DMS114 treated with DMSO at 0.1 percent for 48 hours (cell line): ENCODE measurements around the gene NDE1.
"Not testable (repeated sequence)": the region's sequence is repeated elsewhere in the genome, so short reads cannot be mapped to it uniquely, and the experiment has no call there.

Experiments
- DNase-seq: peaks from one replicate; lab custom pipeline; 2025; ENCODE audit not compliant: unreplicated experiment; lab: John Stamatoyannopoulos, UW

NDE1 gene

DNA sequence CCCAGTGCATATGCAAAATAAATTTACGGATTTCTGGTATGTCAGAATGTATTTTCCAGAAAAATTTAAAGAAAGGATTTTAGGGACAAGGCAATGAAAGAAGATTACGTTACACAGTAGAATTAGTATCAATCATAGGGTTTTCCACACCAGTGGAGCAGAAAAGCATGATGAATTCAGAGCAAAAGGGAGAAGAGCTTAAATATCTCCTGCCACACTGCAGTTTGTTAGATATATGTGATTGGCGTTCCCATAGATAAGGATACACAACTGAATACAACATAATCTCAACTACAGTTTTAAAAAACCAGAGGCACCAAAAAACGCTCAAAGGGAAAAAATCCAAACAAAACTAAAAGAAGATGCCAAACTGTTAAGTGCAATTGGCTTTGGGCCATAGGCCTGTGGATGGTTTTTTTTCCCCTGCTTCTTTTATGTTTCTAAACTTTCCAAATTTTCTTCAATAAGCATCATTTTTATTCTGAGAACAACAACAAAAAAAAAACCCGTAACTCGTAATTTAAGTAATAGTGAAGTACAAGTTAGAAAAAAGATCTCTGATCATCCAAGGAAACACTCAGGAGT is 29.3 kb upstream of the NDE1 start:
- no peak for DNase-seq

DNA sequence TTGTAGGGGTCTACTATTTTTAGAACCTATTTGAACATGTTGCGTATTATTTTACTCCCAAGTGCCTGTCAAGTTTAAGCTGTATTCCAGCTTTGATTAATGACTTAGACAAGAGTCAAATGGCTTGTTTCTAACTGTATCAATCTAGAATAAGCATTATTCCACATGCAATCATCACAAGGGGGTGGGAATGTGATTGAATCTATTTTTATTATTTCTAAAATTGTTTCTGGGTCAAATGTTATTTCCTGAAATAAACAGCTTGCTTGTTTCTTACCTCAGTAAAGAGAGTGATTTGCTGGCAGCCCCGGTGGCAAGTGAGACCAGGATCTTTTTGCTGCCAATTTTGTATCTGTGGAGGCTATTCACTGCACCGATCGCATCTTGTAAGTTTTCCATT is 28.6 kb upstream of the NDE1 start:
- DNase-seq: no peak

DNA sequence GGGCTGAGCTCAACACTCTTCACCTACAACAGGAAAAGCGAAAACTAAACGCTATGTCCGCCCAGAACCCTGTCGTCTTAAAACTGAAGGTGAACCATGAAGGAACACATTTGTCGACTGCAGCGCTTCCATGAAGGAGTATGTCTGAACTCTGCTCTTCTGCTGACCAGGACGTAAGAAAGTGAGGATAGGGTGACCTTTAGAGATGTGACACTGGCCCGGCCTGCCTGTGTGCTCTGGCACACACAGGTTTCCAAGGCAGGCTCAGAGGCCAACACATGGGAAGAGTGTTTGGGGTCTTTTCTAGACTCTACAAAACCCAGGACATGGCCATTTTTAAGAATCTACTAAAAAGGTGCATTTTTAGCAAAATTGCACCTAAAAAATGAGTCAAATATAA is 28.2 kb upstream of the NDE1 start:
- no peak for DNase-seq

DNA sequence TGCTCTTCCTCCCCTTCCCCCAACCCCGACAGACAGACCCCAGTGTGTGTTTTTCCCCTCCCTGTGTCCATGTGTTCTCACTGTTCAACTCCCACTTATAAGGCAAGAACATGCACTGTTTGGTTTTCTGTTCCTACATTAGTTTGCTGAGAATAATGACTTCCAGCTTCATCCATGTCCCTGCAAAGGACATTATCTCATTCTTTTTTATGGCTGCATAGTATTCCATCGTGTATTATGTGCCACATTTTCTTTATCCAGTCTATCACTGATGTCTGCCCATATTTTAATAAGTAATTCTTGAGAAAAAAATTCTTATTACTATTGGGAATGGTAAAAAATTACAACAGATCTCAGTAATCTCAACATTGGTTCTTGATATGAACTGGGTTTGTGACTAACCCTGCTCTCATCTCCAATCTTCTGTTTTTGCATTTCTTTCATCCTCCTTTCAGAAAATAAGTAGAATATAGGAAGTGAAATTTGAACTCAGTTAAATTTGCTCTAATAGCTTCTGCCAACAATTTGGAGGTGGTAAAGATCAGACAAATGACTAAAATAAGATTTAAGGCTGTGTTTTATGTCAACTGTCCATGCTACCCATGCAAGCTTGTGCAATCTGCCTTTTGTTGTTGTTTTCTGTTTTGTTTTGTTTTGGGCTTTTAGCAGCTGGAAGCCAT is 18.2 kb upstream of the NDE1 start:
- DNase-seq: no peak

DNA sequence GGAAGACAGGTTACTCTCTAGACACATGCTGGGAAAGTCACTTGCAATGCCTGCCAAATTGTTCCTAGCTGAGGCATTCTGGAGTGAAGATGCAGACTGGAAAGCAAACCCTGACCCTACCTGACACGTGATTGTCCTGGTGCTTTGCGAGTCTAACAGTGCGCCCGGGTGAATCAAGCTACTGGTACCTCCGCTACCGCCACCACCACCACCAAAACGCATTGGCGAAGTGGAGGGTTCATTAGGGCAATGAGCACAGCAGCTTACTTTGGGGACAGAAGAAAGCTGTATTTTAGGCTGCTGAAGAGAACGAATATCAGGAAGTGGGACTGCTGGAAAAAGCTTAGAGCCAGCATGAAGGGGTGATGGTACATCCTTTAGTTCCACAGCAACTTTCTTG is 14.1 kb upstream of the NDE1 start:
- no peak for DNase-seq

DNA sequence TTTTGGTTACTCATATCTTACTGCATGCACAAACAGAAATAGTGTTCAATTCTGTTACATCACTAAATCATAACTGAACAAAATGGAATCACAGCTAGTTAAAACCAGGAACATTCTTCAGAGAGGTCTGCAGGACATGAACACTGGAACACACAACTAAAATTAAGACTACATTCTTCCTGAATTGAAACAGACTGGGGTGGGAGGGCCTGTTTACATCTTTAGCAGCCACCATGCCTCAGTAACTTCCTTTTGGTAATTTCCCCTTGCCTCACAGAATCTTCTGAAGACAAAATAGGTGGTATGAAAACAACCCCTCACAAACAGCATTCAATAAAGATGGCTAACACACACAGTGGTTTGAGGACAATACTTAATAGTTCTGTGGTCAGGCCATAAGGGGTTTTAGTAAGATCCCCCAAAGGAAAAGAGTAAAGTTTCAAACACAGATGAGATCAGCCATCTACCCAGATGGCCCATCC is 13.6 kb upstream of the NDE1 start:
- no peak for DNase-seq

DNA sequence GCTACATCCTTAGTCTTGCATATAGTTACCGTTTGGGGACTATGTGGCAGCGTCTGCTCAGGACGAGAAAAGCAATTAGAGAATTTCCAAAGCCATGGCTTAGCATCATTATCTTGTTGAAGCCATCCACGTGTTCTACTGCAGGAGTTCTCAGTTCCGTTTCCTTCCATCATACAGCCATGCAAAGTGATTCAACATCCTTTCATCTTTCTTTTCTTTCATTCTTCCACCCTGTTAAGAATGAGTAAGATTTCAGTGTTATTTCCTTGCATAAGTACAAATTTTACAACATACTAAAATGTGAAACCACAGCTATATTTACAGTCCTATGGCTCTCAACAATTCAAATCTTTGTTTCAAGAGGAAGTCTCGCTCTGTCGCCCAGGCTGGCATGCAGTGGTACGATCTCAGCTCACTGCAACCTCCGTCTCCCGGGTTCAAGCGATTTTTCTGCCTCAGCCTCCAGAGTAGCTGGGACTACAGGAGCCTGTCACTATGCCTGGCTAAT is 10.9 kb upstream of the NDE1 start:
- DNase-seq: no peak

DNA sequence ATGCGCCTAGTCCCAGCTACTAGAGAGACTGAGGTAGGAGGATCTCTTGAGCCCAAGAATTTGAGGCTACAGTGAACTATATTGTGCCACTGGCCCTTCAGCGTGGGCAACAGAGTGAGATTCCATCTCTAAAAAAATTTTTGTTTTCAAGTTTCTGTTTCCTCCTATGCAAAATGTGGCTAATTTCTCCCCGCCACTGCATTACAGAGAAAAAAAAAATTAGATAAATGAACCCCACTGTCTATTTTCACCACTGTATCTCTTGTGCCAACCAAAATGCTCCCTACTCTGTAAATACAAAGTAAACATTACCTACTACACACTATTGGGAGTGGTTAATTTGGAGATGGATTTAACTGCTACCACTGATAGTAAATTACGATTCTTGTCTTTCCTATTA is 9.1 kb upstream of the NDE1 start:
- DNase-seq: no peak

DNA sequence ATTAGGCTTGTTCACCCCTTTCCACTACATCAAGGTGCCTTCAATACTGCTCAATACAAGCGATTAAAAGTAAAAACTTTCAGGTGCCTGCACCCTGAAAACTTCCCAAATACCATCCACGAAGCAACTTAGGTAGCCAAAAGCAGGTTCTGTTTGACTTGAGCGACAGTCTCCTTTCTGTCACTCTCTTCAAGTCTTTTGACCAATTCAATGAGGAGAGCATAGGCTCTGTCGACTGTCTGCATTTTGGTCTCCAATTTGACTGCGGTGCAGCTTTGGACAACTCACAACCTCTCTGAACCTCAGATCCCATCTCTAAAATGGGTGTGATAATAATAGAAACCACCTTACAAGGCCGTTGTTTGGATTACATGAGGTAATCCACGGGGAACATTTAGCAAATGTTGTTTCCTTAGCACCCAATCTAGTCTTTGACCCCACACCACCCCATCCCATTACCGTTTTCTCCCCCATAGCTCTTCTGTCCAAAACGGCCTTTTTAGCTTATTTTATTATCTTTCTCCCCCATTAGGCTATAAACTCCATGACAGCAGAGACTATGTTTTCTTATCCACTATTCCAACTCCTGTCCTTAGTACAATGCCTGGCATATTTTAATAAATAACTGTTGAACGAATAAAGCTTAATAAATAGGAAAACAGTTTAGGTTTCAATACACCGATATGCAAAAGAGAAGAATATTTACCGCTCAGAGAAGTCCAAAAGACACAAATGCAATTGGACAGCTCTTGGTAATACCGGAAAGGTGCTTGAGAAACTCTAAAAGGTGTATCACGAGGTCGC is 8.1 kb upstream of the NDE1 start:
- no peak for DNase-seq

DNA sequence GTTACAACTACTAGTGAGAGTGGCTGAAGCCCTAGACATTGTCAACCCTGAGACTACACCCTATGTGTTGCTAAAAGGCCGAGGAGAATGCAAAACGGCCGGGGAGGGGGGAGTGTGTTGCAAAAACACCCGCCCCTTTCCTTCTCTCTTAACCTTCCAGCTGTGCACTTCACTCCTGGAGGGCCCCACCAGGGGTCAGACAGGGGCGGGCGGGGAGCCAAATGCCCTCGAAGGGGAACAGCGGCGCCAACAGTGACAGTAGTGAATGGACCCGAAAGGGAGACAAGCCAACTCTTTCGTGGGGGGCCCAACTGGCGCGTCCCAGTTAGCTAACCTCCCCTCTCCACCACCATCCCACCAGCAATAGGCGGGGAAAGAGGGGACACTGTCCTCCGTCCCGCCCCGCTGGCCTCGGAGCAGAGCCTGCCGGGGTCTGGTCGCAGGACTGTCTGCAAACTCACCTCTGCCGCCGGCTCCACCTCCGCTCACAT is 7.4 kb upstream of the NDE1 start:
- peak; percentile 19 for DNase-seq

DNA sequence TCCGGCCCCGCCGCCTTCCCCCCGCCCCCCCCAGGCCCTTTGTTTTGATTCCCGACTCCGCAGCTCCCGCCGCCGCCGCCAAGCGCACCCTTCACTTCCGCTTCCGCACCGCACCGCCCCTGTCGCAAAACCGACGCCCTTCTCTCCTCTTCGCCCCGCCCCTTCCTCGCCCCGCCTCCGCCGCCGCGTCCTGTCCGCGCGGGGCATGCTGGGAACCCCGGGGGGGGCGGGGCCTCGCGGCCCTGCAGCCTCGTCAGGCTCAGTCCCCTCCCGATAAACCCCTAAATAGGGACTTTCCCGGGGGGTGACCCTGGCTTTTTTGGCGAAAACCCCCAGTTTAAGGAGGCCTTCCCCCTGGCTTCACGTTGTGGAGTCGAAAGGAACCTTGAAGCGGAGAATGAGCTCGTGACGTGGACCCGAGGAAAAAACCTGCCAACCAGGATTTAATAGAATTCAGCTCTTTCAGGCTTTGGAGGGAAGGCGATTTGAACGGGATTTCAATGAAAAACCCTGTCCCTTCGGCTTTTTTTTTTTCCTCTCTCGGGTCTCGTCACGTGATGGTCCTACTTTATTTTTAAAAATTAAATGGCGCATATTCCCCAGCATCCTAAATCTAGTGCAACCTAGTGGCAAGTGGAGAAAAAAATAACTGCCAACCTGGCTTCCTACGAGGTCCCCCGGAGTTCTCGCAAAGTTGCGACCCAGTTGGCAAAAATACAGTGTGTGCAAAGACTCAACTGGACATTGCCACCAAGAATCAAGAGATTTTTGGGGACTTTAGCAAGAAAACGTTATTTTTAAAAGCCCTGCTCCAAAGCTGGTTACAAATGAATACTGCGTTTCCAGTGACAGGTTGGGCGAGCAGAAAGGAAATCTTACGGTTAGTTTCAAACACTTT is 6.7 kb upstream of the NDE1 start, which contains the start of gene MARF1:
MARF1 (minus strand) TSS at position 107 of the 898 bp plus-strand sequence. CDS start 3,921 bp downstream, outside the sequence.
- DNase-seq: peak; percentile 81

DNA sequence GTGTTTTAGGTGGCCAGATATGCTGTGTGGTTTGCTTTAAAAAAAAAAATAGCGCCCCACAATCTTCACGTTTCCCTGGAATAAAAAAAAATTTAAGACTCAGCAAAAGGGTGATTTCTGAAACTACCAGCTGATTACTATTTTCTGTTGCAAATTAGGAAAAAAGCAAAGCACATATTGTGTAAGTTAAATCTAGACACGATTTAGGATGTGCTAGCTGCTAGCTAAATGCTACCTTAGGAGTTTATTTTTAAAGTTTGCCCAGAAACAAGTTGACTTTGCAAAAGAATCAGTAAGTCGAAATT is 6.1 kb upstream of the NDE1 start:
- no peak for DNase-seq

DNA sequence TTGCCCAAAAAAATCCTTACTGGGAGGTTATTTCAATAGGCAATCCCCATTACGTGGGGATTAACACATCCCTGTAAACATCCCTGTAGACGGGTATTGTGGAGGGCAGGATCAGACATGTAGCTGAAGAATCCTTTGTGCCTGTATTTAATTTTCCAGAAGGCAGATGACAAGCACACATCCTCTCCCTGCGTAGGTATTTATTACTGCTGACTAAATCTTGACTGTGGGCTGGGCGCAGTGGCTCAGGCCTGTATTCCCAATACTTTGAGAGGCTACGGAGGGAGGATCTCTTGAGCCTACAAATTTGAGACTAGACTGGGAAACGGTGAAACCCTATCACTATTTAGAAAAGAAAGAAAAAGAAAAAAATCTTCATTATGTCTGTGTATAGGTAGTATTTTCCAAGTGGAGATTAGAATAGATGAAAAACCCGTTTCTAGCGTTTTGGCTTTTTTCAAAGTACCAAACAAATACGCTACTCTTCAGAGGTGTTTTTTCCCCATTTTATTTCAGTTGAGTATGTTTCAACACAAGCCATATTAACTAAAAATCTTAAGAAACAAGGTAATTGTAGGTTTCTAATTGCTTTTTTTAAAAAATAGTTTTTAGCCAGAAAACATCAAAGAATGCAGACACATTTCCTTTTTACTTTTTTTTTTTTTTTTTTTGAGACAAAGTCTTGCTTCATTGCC is 5.6 kb upstream of the NDE1 start:
- DNase-seq: no peak

DNA sequence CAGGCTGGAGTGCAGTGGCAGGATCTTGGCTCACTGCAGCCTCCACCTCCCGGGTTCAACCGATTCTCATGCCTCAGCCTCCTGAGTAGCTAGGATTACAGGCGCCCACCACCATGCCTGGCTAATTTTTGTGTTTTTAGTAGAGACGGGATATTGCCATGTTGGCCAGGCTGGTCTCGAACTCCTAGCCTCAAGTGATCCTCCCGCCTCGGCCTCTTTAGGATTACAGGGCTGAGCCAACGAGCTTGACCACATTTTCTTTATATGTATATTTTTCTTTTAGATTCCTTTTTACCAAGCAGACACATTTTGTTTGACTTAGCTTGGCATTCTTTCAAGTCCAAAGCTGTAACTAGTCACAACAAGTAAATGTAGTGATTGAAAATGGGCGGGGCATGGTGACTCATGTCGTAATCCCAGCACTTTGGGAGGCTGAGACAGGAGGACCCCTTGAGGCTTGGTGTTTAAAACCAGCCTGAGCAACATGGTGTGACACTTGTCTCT is 5.0 kb upstream of the NDE1 start:
- DNase-seq: not testable (repeated sequence)

DNA sequence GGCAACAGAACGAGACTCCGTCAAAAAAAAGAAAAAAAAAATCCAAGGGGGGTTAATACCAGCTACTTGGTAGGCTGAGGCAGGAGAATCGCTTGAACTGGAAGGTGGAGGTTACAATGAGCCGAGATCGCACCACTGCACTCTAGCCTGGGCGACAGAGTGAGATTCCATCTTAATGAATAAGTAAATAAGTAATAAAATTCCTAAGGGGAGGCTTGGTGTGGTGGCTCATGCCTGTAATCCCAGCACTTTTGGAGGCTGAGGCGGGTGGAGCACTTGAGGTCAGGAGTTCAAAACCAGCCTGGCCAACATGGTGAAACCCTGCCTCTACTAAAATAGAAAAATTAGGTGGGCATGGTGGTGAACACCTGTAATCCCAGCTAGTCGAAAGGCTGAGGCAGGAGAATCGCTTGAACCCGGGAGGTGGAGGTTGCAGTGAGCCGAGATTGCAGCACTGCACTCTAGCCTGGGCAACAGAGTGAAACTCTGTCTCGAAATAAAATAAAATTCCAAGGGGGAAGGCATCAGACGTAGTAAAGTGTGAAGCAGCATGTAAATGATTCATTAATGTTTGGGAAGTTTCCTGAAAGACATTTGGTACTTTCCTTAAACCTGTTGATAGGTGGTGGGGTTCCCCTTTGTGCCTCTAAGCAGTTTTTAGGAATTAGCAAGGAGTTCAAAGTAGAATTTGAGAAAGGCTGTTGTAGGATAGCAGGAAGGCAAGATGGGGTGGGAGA is 3.3 kb upstream of the NDE1 start:
- DNase-seq: not testable (repeated sequence)

DNA sequence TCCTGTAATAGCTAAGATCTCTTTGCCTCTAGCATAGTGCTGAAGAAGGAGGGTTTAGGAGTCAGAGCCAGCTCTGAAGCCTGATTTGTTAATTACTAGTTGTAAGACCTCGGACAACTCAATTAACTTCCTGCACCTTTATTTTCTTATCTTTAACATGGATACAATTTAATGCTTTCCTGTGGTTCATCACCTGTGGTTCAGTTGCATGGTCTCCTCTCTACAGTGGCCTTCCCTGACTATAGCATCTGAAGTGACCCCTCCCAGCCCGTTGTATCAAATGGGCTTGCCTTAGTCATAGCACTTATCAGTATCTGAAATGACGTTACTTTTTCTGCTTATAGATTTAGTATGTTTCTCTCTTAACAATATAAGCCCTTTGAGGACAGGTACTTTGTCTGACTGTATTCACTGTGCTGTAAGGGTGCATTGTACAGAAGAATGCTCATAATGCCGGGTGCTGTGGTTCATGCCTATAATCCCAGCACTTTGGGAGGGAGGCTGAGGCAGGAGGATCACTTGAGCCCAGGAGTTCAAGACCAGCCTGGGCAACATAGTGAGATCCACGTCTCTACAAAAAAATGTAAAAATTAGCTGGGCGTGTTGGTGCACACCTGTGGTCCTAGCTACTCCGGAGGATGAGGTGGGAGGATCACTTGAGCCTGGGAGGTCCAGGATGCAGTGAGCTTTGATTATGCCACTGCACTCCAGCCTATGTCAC is 2.6 kb upstream of the NDE1 start:
- DNase-seq: no peak

DNA sequence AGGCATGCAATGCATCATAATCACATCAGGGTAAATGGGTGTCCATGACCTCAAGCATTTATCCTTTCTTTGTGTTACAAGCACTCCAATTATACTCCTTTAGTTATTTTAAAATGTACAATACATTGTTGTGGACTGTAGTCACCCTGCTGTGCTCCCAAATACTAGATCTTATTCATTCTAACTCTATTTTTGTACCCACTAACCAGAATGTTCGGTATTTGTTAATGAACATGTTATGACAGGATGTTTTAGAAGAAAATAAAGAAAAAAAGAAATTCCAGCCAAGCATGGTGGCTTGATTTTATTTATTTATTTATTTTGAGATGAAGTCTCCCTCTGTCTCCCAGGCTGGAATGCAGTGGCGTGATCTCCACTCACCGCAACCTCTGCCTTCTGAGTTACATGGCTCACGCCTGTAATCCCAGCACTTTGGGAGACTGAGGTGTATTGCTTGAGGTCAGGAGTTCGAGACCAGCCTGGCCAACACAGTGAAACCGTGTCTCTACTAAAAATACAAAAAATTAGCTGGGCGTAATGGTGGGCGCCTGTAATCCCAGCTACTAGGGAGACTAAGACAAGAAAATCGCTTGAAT is 1.8 kb upstream of the NDE1 start:
- no peak for DNase-seq

DNA sequence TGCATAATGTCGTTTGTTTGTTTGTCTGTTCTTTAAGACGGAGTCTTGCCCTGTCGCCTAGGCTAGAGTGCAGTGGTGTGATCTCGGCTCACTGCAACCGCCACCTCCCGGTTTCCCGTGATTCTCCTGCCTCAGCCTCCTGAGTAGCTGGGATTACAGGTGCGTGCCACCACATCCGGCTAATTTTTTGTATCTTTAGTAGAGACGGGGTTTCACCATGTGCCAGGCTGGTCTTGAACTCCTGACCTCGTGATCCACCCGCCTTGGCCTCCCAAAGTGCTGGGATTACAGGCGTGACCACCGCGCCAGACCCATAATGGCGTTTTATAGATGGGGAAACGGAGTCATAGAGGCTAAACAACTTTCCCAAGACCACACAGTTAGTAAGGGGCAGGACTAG is 734 bp upstream of the NDE1 start:
- not testable (repeated sequence) for DNase-seq

DNA sequence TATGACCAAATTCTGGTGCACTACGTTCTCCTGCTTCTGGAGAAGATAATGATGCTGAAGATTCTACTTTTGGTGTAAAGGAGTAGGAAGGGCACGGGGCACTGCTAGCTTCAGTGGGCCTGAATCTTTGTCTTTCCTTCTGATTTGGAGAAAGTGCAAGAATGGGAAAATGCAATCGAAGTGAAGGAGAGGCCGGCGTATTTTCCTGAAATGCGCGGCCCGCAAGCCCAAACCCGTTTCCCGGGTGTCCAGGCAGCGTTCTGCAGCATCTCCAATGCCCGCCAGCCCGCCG is 372 bp upstream of the NDE1 start:
- no peak for DNase-seq
